Tibial artery (tissue), 4 donors: Measurements from ENCODE around the gene SUSD1.

Source experiments
- DNase-seq, 2 donors: peaks; one replicate each; pipeline ENCODE4 v3.0.0-alpha.2; 2019
- H3K27ac ChIP-seq, 2 donors: fragments of 200-600 bp; sonication (generic) in 1 of 2; 1 replicate in 1 of 2; 2 replicates in 1 of 2; pipeline ENCODE4 v1.5.1; 2018 to 2019; ENCODE audit warnings: mild to moderate bottlenecking in 1 of 2
- H3K27me3 ChIP-seq, 2 donors: fragments of 200-600 bp; sonication (generic) in 1 of 2; one replicate each; pipeline versions ENCODE4 v1.5.1 to v1.6.0; 2016 to 2019
- H3K36me3 ChIP-seq, 3 donors: fragments of 200-600 bp; sonication (generic) in 2 of 3; one replicate each; pipeline ENCODE4 v1.5.1; 2016 to 2019; ENCODE audit warnings: mild to moderate bottlenecking in 2 of 3
- H3K4me1 ChIP-seq, 4 donors: fragments of 200-600 bp; sonication (generic) in 2 of 4; 1 replicate in 3 of 4; 2 replicates in 1 of 4; pipeline ENCODE4 v1.5.1; 2016 to 2019
- H3K4me3 ChIP-seq, 2 donors: fragments of 200-600 bp; sonication (generic) in 1 of 2; 1 replicate in 1 of 2; 2 replicates in 1 of 2; pipeline ENCODE4 v1.5.1; 2018 to 2019; ENCODE audit warnings: mild to moderate bottlenecking in 2 of 2
- H3K9me3 ChIP-seq, 3 donors: fragments of 200-600 bp; sonication (generic) in 1 of 3; one replicate each; pipeline ENCODE4 v1.5.1; 2016 to 2019
- intact Hi-C: fragments of 100-400 bp; cut with DNase I; formaldehyde crosslinking; loops from one replicate; pipeline ENCODE4 v1.15.0; 2023; ENCODE audit warnings: low total_unique reads
- TF ChIP-seq, protein P1 (sequence below), 2 experiments: fragments of 200-600 bp in 1 of 2; fragments of 450-650 bp in 1 of 2; IDR thresholded peaks; one replicate each; pipeline ENCODE4 v1.5.1; 2017 to 2019; ENCODE audit warnings: antibody characterized with exemption in 2 of 2, mild to moderate bottlenecking in 1 of 2, moderate library complexity in 1 of 2

The SUSD1 gene

DNA sequence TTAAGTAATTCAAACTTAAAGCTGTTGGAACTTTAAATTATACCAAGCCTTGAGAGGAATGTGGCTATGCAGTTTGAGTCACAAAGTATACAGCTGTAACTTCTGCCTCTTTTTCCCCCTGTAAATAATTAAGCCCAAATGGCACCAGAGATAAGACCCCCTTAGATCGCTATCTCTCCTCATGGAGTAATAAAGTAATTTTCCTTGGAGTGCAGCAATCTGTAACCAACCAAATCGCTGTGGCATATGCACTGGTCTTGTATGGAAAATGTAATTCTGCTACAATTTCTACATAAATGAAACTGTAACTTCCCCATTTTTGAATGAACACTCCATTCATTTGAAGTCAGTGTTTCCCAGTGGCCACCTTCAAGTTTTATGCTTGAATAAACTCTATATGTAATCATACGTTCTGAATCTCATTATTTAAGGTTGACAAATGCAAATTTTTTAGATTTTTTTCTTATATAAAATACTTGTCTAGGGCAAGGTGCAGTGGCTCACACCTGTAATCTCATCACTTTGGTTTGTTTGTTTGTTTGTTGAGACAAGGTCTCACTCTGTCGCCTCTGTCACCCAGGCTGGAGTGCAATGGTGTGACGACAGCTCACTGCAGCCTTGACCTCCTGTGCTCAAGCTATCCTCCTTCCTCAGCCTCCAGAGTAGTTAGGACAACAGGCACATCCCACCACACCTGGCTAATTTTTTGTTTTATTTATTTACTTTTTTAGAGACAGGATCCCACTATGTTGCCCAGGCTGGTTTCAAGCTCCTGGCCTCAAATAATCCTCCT is 12.3 kb downstream of the SUSD1 start:
- no peak for DNase-seq
- intact Hi-C loops, result no loop called here
- H3K4me1 ChIP-seq, result peaks cover 0 to 15% (median 0%) of the 10 kb centered on the region in 4 donors
- TF ChIP-seq, protein P1, sequence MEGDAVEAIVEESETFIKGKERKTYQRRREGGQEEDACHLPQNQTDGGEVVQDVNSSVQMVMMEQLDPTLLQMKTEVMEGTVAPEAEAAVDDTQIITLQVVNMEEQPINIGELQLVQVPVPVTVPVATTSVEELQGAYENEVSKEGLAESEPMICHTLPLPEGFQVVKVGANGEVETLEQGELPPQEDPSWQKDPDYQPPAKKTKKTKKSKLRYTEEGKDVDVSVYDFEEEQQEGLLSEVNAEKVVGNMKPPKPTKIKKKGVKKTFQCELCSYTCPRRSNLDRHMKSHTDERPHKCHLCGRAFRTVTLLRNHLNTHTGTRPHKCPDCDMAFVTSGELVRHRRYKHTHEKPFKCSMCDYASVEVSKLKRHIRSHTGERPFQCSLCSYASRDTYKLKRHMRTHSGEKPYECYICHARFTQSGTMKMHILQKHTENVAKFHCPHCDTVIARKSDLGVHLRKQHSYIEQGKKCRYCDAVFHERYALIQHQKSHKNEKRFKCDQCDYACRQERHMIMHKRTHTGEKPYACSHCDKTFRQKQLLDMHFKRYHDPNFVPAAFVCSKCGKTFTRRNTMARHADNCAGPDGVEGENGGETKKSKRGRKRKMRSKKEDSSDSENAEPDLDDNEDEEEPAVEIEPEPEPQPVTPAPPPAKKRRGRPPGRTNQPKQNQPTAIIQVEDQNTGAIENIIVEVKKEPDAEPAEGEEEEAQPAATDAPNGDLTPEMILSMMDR (IDR thresholded peaks at IDR 0.05), result no peak
- no peaks in the 10 kb centered on the region for H3K9me3 ChIP-seq
- no peaks in the 10 kb centered on the region for H3K27me3 ChIP-seq
- H3K4me3 ChIP-seq, result no peak overlapping the region
- no peaks in the 10 kb centered on the region for H3K36me3 ChIP-seq
- no peak overlapping the region for H3K27ac ChIP-seq

DNA sequence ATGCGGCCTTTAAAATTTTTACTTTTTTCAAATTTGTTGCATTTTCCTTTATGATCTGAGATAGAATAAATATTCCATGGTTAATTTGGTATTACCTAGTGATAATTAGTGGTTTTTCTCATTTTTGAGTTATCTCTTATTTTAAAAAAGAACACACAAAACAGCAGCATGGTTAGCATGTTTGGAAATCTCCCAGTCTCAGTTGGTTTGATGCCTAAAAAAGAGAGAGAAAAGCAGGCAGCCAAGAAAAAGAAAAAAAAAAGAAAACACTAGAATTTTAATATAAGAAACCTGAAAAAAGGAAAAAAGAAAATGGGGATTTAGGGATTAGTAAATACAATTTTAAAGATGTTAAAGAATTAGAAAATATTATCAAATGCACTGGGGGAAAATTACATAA is 15.3 kb downstream of the SUSD1 start:
- no peak for DNase-seq
- TF ChIP-seq, protein P1 (IDR thresholded peaks at IDR 0.05), result no peak
- Histone ChIP-seq H3K27ac (no peak overlapping the region), H3K27me3 (no peaks in the 10 kb centered on the region), H3K36me3 (no peaks in the 10 kb centered on the region), H3K4me3 (no peak overlapping the region), H3K9me3 (no peaks in the 10 kb centered on the region), H3K4me1 (no peaks in the 10 kb centered on the region)
- intact Hi-C loops, result no loop called here

DNA sequence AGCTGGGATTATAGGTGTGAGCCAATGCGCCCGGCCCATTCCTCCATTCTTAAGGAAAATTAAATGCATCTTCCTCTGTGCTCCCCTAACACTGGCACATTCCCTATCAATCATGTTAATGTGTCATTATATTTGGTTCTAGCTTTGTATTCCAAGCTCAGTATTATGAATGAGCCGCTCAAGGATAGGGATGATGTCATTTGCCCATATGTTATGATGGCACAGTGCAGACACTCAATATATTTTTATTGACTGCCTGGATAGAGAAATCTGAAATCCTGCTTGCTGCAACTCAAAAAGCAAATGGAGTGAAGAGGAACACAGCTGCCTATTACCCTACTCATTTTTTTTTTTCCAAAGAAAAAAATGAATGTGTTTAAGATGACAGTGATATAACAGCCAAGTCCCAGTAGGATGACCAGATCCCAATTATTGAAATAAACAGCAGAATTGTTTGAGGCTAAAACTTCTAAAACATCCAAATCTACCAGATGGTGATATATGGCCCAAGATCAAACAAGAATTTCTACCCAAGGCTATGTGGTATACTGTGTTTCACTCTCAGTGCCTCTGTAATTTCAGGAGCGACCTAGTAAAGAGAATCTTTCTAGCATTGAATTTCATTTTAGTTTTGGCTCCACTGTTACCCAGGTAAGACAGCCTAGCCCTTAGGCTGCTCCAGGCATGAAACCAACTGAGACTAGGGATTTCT is 16.3 kb downstream of the SUSD1 start:
- H3K4me1 ChIP-seq, result no peaks in the 10 kb centered on the region
- TF ChIP-seq, protein P1 (IDR thresholded peaks at IDR 0.05), result no peak
- H3K9me3 ChIP-seq, result no peaks in the 10 kb centered on the region
- no peaks in the 10 kb centered on the region for H3K36me3 ChIP-seq
- H3K27ac ChIP-seq, result no peak overlapping the region
- no peak for DNase-seq
- no peaks in the 10 kb centered on the region for H3K27me3 ChIP-seq
- H3K4me3 ChIP-seq, result no peak overlapping the region
- intact Hi-C loops, result no loop called here

DNA sequence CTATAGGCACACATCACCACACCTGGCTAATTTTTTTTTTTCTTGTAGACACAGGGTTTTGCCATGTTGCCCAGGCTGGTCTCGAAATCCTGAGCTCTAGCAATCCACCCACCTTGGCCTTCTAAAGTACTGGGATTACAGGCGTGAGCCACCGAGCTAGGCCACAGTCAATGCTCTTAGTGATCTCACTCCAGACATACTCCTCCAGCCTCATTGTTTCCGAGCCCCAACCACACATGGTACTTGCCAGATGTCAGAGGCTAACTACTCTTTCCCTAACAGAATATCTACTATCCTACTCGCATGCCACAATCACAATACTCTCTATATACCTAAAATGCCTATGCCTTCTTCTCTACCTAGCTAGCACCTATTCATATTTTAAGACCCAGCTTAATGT is 17.1 kb downstream of the SUSD1 start:
- Histone ChIP-seq H3K27ac (no peak overlapping the region), H3K27me3 (no peaks in the 10 kb centered on the region), H3K4me1 (no peaks in the 10 kb centered on the region), H3K4me3 (no peak overlapping the region), H3K36me3 (no peaks in the 10 kb centered on the region), H3K9me3 (no peaks in the 10 kb centered on the region)
- no peak for DNase-seq
- TF ChIP-seq, protein P1 (IDR thresholded peaks at IDR 0.05), result no peak
- intact Hi-C loops, result no loop called here

DNA sequence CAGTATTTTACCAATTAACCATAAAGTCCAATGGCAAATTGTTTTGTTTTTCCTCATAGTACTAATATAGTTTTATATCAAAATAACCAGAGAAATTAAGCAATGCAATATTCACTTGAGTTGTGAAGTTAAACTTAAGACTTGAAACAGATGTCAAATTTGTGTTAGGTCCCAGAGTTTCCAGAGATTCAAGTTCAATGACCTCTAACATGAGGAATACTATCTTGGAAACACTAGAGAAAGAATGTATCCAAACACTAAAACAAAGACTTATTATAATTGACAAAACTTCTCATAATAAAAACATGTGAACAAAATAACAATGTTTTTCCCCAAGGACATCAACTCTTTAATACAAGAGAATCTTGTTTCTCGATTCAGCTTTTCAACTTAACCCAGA is 18.0 kb downstream of the SUSD1 start:
- intact Hi-C loops, result no loop called here

More for the DNA sequence above, 18.0 kb downstream of the SUSD1 start:
- H3K9me3 ChIP-seq, result no peaks in the 10 kb centered on the region
- DNase-seq, result no peak
- no peaks in the 10 kb centered on the region for H3K36me3 ChIP-seq
- H3K4me3 ChIP-seq, result no peak overlapping the region
- no peaks in the 10 kb centered on the region for H3K4me1 ChIP-seq
- TF ChIP-seq, protein P1 (IDR thresholded peaks at IDR 0.05), result no peak
- no peaks in the 10 kb centered on the region for H3K27me3 ChIP-seq
- no peak overlapping the region for H3K27ac ChIP-seq
